Breast epithelium (tissue), 3 donors: ENCODE data around the gene UBP1.

Experiments
- CTCF ChIP-seq, 3 donors: fragments of 450-650 bp; IDR thresholded peaks; one replicate each; pipeline ENCODE4 v1.5.1; 2016 to 2017; ENCODE audit warnings: antibody characterized with exemption in 3 of 3, mild to moderate bottlenecking in 3 of 3, moderate library complexity in 3 of 3
- POLR2A ChIP-seq: fragments of 450-650 bp; IDR thresholded peaks from one replicate; pipeline ENCODE4 v1.6.1; 2016; ENCODE audit warnings: antibody characterized with exemption, mild to moderate bottlenecking, moderate library complexity
- POLR2AphosphoS5 ChIP-seq, 3 donors: sonication (generic); formaldehyde crosslinking; IDR thresholded peaks; one replicate each; pipeline ENCODE4 v1.6.1; 2017; ENCODE audit warnings: antibody characterized with exemption in 3 of 3

- TF ChIP-seq CTCF (IDR thresholded peaks at IDR 0.05) (no peak), POLR2A (no peak), POLR2AphosphoS5 (IDR thresholded peaks at IDR 0.05) (no peak)
Observed at GRCh38 chr3:33388374-33389100, 51.7 kb downstream of the UBP1 start.
